G401.6 (cell line): ENCODE results near the gene NRXN3.

Experiments used
- FAIRE-seq: peaks from 2 replicates; lab custom pipeline; 2012; peaks lifted over from hg19 to GRCh38; lab: Jason Lieb, UNC

NRXN3 gene

DNA sequence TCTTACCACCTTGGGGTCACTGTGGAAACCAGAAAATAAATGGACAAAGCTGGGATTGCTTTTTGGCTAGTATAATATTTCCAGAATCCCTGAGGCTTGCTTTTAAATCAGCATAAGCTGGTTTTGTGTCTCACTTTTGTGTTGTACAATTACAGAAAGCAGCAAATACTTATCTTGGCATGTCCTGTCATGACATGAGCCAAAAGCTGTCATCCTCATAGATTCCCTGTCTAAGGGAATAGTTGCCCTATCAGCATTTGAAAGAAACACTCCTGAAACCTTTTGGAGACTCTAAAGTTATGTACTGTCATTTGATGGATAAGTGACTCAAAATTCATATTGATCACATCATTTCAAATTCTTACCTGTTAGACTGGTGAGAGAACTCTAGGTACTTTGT, 987.2 kb downstream of the NRXN3 start:
- no peak for FAIRE-seq

DNA sequence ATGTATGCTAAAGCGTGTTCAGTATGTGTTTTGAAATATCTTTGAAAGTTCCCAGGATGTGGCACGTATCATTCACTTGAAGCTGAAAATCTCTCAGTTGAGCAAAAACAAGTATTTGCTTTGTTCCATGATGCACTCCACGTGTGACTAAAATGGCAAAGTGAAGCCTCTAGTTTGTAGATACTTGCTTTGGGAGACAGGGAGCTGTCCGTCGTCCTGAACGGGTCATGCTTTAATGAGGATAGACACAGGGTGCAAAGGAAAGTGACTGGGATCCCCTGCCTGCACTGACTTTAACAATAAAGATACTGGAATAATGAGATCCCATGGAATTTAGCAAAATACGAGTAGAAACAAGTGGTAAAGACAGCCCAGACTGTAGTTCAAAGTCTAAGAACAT, 991.4 kb downstream of the NRXN3 start:
- no peak for FAIRE-seq

DNA sequence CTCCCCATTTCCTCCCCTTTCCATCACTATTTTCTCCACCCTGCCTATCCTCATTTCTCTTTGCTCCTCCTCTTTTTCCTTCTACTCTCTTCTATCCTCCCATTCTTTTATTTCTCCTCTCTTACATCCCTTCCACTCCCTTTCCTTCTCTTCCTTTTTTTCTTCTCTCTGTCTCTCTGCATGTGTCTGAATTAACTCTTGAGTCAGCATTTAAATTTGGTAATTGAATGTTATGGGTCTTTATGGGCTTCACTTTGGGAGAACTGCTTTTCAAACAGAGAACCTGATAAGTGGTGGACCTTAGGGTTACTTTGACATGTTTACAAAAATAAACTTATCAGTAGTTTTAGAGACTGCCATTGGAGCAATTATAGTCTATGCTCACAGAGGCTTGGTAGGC, 992.7 kb downstream of the NRXN3 start:
- FAIRE-seq = no peak

DNA sequence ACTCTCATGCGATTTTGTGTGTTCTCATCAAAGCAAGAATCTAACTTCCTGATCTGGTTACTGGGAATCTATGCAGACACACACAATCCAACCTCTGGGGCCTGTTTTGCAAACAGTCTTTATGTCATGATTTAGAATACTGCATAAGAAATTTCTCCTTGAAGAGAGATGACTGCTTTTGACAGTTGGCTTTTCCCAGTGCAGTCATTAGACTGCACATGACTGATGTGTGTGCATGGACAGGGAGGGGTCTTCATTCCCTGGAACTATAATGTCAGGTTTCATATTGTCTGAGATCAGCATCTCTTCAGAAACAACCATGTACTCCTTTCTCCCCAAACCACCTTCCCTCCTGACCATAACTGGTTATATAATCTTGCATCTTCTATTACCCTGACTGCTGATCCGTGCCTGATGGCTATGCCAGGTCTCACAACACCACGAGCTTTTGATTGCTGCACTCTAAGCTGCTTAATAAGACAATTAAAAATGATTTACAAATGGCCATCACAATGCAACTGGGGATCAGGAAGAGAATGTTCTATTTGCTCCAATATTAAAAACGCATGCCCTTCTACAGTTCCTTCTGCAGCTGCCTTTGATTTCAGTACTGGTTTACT, 995.4 kb downstream of the NRXN3 start:
- no peak for FAIRE-seq

DNA sequence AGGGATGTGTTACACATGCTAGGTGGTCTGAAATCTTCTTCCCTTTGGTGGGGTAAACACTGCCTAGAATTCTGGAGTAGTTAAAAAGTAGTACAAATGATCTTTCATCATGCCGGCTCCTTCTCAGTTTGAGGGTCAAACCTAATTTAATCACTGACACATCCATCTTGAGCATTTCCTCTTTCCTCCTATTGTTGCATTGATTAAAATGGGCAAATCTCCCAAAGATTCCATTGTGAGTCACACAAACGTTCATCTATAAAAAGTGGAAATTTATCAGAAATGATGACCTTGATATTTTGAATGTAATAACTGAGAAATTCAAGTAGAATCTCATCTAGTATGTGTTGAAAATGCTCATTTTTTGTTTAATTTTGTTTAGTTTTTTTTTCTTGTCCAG, 996.0 kb downstream of the NRXN3 start:
- FAIRE-seq = no peak

DNA sequence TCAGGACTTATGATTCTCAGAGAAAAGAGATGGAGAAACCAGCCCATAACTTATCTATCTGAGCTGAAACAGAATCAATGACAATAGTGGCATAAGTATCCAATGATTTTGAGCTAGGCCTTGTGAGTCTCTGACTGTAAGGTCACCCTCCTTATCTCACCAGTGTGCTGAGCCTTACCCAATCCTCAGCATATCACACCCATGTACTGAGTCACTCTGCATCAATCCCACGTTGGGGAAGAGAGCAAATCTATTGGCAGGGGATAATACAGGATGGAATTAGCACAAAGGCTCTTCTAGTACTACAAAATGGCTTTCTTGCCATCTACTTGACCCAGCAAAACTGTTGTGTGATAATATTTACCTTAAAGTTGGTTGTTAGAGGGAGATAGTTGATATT, 997.8 kb downstream of the NRXN3 start:
- FAIRE-seq = no peak

DNA sequence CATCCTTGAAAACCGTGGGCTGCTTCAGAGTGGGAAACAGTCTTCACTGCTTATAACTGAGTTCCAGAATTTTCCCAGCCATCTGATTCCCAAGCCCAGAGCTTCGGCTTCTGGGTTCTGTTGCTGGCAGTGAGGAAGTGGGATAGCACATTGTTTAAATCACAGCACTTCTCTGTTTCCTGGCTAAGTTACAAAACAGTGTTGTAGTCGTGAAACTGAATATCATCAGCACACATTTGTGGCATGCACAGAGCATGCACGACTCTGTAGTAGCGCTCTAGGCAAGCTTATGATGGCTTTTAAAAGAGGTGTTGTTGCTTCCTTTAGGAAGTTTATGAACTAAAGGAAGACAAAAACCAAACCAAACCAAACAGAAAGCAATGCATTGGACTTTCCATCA, 1005.5 kb downstream of the NRXN3 start:
- no peak for FAIRE-seq

DNA sequence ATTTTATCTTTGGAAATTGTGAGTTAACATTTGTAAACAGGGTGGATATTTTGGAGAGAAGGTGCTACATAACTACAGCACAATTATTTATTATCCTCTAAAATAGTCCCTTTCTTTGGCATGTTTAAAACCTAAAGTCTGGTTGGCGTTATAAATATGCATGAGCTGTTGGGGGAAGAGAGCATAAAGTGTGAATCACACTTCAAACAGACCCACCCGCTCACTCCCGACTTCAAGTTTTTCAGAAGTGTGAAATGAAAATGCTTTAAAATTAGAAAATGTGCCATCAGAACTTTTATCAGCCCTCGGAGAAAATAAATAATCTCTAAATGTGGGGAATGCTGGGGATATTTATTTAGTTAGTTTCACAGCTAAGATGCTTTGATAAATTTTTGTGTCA, 1006.9 kb downstream of the NRXN3 start:
- FAIRE-seq = no peak

DNA sequence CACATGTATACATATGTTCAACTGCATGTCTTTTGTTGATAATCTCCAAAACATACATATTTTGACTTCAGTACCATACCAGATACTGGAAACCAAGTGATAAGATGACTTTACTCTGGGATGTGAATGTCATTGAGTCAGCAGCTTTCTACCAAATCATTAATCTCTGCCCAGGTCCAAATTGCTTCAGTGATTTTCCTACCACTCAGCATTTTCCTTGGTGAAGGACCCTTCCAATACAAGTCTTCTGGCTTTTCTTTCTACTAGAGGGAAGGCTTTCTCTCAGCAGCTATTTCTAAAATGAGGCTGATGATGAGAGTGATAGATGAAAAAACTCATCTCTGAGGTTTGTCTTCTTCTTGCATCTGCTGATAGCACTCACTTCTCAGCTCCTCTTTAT, 1008.5 kb downstream of the NRXN3 start:
- no peak for FAIRE-seq

DNA sequence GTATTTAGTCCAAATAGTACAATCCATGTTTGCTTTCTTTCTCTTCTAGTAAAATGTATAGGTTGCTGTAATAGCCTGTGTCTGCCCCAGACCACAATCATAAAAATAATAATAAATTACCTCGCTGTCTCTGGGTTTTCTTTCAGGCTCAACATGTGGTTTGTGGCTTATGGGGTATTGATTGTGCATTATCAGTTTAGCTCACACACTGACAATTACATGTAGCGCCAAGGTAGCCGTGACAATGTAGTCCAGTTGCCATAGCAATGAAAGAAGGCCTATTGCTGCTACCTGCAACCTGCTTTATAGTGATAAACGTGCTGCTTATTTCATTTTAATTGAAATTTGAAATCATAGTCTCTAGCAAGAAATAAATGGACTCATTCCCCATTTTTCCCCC, 1009.8 kb downstream of the NRXN3 start:
- FAIRE-seq = no peak

DNA sequence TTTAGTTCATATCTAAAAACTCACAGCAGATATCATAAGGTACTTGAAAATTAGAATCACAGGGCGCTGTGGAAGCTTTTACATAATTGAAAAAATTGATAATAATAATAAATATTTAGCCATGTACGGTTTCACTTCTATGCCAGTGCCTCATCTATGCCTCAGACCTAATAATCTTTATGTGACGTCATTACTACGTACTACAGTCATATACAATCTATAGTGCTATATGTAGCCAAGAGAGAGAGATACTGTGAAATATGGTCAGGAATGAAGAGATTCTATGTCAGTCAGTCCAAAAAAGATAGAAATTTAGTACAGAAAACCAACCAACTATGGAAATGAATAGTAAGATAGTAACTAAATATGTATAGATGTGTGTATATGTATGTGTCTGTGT, 1010.5 kb downstream of the NRXN3 start:
- no peak for FAIRE-seq

DNA sequence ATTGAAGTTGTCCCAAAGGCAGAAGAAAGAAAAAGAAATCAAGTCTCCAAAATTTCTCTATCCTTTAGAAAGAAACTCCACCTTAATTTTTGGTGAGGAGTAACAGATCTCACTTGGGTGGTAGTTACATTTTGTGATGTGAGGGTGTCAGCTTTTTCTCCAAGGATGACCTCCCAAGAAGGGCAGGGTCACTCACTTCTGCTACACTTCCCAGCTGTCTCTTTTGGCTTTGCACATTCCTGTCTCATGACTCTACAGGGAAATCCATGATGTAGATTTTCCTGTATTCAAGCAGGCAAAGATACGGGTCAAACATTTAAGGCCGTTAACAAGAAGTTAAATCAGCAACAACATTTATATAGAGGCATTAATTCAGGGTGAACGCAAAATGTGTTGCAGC, 1016.4 kb downstream of the NRXN3 start:
- no peak for FAIRE-seq

DNA sequence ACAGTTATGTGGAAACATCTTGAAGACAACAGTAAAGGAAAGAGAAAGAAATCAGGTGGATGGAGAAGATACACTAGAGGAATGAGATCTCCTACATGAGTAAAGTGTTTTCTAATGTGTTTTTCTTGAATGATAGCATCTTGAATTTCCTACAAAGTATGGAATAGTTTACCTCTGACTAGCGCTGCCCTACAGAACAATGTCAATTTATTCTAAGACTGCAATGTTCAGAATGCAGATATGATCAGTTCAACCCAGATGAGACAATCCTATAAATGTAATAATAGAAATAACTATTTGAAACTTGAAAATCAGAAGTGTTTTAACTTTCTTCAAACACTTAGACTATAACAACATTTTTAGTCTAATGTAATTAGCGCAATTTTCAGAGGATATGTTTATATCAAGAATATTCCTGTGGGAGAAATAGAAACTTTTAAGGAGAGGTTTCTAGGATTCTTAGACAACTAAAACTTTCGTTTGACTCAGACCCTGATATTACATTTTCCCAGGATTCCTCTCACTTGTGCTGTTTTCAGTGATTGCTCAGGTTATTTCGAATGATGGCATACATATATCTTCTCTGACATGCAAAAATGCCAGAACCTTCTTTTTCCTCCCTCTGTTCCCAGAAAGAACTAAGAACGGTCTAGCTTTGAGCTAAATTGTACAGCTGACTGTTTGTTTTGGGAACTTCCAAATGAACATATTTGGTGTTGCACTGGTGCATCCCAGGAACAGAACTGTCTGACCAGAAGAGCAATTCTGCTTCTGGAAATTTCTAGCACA, 1023.7 kb downstream of the NRXN3 start:
- no peak for FAIRE-seq

DNA sequence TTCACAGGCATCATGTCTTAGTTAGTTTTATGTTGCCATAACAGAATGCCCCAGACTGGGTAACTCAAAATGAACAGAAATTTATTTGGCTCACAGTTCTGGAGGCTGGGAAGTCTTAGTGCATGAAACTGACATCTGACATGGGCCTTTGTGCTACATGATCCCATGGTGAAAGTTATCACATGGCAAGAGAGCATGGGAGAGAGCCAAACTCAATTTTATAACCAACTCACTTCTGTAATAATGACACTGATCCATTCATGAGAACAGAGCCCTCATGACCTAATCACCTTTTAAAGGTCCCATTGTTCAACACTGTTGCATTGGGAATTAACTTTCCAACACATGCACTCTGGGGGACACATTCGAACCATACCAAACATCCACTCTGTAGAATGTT, 1026.0 kb downstream of the NRXN3 start:
- no peak for FAIRE-seq

DNA sequence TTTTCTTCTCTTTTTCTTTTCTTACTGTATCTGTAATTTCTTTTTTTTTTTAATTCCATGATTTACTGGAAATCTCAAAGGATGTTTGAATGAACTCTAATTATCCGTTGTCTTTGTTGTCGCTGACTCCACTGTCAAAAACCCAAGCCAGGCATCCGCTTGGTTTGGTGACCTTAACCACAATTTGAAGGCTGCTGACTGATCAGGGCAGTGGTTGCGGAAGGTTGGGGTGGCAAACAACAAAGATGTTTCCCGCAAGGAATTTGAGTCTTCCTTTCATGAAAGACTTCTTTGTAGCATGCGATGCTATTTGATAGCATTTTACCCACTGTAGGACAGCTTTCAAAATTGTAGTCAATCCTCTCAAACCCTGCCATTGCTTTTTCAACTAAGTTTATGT, 1027.3 kb downstream of the NRXN3 start:
- no peak for FAIRE-seq

DNA sequence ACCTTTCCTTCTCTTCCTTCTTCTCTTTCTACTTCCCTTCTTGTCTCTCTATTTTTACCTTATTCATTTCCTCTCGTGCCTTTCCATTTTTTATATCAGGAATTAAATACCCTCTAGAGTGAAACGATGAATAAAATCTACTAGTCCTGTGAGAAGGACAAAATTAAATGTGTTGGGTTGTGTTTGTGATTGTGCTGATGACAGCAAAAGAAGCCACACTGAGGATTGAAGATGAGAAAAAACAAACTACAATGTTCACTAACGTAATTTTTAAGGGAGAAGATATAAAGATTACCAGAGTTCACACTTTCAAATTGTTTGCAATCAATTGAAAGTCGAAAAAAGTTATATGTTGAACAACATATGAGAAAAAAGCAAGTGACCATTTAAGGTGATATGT, 1029.0 kb downstream of the NRXN3 start:
- no peak for FAIRE-seq

DNA sequence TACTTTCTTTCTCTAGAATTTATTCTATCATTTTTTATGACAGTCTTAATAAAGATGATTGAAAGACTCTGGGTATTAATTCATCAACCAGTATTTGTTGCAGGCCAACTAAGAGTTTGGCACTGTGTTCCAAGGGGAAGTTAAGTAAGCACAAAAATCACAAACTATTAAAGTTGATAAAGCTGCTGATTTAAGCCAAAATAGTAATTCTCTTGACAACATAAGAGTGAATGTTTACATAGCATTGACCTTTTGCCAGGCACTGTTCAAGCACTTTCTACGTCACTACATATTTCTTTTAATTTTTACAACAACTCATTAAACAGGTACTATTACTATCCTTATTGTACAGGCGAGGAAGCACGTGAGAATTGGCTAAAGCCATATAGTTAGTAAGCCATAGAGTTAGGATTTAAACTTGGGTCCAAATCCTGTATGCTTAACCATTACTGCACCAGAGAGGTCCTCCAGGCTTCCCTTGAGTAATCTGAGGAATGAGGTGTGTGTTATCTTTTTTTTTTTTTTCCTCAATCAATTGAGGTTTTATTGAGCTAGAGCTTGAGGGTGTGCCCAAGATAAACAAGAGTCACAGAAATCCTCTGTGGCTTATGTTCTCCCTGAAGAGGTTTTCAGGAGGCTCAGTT, 1031.5 kb downstream of the NRXN3 start:
- FAIRE-seq = no peak

DNA sequence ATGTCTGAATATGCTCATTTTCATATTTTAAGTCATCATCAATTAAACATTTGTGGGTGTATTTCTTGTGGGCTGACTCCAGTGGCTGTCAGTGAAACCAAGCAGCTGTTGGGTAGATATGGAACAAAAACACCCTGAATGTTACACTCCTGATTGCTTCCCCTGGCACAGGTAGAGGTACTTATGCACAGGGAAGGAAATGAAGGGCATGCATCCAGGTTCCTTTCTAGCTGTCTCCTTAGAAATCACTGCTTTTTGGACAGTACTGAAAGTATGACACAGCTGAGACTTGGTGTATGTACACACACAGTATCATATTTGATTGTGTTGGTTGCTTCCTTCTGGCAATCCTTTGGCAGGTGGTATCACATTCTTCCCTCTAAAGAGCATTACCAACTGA, 1034.4 kb downstream of the NRXN3 start:
- FAIRE-seq = no peak

DNA sequence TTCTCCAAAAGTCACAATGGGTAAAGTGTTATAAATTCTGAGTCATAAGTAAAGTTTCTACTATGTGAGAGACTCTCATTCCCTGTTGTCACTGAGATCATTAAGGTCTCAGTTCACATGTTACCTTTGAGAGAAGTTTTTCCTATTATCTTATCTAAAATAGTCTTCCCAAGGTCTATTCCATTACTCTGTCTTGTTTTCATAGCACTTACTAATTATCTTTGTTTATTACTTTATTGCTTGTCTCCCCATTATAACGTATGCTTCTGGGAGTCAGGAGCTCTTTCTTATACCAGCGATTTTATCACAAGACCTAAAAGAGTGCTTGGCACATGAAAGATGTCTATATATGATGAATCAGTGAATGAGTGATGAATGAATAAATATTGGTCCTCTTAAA, 1039.2 kb downstream of the NRXN3 start:
- no peak for FAIRE-seq

DNA sequence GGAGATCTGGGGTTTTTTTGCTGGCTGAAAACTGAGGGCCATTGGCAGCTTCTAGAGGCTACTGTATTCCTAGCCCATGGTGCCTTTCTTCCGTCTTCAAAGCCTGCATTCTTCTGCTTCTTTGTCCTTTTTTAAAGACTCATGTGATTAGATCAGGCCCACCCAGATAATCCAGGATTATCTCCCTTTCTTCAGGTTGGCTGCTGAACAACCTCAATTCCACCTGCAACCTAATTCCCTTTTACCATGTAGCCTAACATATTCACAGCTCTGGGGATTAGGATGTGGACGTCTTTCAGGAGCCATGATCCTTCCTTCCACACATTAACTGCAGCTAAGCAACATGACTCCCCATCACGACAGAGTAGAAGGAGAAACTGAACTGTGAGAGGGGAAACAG, 1055.6 kb downstream of the NRXN3 start:
- no peak for FAIRE-seq

DNA sequence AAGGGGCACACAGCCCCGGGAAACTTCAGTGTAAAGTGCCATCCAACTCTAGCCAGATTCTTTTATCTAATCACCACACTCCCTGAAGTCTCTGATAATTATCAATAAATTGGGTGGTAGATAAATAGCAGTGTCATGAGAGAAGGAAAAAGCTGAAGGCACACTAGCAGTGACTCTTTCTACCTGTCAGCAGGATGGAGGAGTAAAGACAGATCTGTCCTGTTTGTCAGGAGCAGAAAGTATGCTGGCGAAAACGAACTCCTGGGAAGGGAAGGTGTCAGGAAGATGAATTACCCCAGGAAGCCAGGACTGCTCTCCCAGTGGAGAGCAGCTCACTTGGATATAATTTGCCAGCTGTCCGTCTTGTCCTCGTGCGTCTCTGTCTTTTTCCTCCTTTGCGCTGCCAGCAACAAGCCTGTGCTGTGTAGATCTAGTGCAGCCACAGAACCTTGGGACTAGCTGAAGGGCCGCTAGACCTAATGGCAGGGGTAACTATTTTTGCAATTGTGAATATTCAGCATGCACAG, 1059.3 kb downstream of the NRXN3 start:
- no peak for FAIRE-seq

DNA sequence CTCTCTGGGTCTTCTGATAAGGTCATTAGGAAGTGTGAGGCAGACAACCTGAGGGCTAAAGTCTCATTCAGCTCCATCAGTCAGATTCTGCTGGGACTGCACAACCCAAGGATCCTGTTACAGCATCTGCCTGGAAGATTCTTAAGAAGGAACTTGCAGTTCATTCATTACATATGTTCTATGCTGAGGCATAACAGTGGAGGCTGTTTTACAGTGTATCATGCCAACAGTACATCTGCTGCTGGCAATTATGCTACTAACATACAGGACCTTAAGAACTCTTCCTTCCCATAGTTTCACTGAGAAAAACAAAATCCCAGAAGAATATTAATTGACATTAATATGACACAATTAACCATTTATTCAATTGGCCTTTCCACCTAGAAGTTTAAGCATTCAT, 1072.5 kb downstream of the NRXN3 start:
- no peak for FAIRE-seq

DNA sequence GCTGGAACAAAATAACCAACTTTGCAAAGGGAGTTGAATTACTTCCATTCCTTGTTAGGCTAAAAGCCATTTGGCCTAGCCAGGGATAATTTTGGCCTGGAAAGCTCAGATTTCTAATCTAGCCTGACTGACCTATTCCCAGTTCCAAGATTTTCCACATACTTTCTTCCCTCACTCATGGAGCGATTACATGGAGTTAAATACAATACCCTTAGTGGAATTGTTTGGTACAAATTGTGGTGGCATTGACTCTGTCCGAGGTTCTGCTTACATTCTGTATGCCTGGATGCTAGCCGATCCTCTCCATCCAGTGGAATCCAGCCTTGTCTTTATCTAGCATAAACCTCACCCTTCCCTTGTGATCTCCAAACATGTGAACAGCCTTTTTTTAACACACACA, 1076.0 kb downstream of the NRXN3 start:
- FAIRE-seq = no peak

DNA sequence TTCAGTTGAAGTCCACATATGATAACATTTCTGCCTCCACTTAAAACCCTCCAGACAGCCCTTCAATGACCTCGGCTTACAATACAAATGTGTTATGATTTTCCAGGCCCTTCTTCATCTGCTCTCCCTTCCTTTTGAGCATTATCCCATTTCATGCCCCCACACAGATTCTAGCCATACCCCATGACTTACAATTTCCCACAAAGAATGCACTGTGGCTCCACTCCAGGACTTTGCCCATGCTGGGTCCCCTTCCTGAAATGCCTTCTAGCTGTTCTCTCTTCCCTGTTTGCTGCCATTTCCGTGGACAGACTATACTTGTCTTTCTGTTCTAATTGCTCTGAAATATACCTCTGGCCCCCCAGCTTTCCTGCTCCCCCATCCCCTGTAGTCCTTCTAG, 1078.0 kb downstream of the NRXN3 start:
- no peak for FAIRE-seq
